A172 (cell line): ENCODE data around the gene RNF213. TPM values are rescaled to one million over a fixed set of nuclear protein-coding genes. Genes with fewer than 3 reads are reported as not detected.
"Not testable (repeated sequence)": the region's sequence is repeated elsewhere in the genome, so short reads cannot be mapped to it uniquely, and the experiment has no call there.

Source experiments
- DNase-seq: peaks from one replicate; pipeline ENCODE4 v3.0.0-alpha.2; 2015; ENCODE audit warnings: low spot score
- total RNA-seq: library from RNA; depleted of rRNA; stranded (reverse); fragments of >200 nt; shearing (Covaris generic); gene quantifications from 2 replicates; pipeline ENCODE4 v1.2.3, GENCODE V29; 2014

Gene RNF213
- total RNA-seq, 1 experiment from 2014 or later: 66.2 TPM

- DNase-seq: no peak
Measured at GRCh38 chr17:80389011-80389995, 128.7 kb downstream of the RNF213 start.

DNA sequence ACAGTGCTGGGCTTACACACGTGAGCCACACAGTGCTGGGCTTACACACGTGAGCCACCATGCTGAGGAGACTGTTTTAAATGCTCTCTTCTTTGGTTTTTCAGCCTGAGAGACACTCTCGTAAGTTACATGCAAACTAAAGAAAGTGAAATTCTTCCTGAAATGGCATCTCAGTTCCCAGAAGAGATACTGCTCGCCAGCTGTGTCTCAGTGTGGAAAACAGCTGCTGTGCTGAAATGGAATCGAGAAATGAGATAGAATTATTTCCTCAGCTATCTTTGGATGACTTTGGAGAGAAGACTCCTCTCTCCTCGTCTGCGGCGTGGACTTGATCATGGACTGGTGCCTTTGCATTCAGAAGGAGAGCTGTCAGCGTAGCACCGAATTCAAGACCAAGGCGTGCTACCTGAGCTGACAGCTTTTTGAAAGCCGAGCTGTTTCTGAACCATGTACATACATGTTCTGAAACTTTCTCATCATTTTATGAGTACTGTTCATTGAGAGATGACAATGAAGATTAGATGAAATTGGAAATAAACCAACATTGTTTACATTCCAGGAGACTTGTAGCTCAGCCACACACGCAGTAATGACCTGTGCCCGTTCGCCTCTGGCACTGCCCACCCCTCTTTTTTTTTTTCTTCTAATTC, 132.7 kb downstream of the RNF213 start:
- DNase-seq: no peak

GRCh38 chr17:80393961-80394360, 133.3 kb downstream of the RNF213 start:
- DNase-seq: no peak

DNA sequence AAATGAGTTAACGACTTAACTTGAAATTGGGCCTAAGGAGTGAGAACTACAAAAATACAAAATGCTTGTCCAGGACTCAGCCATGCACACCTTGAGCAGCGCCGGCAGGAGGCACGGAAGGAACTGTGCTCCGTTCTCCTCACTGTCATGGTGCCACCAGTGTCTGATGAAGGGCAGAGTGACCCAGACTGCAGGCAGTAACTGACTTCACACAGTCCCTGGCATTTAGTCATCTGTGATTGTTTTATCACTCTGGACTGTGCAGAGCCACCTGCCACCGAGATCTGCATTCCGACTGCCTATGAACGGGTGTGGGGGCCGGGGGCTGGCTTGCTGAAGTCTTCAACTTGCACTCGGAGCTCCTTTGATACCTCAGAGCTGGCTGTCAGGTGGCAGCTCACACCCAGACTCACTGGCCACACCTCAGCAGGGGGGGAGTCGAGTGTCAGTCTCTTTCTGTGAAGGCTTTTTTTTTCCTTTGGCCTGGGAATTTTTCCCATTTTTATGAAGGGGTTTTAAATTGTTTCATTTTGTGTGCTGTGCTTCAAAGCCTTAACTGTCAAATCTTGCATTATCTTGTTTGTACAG, 134.1 kb downstream of the RNF213 start:
- DNase-seq: no peak

- DNase-seq: no peak
Measured at GRCh38 chr17:80395402-80396151, 134.9 kb downstream of the RNF213 start.

- no peak for DNase-seq
Measured at GRCh38 chr17:80396157-80397033, 135.7 kb downstream of the RNF213 start.

DNA sequence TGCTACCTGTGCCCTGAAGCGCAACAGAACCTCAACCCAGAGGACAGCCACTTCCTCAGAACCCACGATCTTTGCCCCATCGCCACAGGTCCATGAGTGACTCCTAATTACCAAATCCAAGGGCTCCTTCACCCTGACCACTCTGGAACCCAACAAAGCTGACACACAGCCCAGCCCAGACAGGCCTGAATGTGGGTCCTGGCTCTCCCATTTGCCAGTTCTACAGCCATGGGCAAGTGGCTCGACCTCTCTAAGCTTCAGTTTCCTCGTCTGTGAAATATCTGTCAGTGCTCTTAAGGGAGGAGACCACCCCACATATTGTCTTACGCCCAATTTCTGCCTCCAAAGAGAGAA, 136.4 kb downstream of the RNF213 start:
- no peak for DNase-seq

GRCh38 chr17:80397686-80398085, 137.0 kb downstream of the RNF213 start:
- DNase-seq: no peak

DNA sequence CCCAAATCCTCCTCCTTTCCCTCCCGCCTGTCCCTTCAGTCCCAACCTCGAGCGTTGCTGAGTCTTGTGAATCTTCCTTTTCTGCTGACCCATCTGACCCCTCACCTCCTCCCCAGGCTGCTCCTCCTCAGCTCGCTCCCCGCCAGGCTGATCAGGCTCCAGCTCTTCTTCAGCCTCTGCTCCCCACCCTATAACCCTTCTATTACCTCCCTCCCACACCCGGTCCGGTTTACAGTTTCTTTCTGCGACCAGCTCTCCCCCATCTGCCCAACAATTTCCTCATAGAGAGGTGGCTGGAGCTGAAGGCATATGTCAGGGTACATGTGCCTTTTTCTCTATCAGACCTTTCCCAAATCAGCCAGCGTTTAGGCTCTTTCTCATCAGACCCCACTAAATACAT, 140.4 kb downstream of the RNF213 start:
- DNase-seq: not testable (repeated sequence)

- DNase-seq: not testable (repeated sequence)
Measured at GRCh38 chr17:80402102-80402501, 141.4 kb downstream of the RNF213 start.

DNA sequence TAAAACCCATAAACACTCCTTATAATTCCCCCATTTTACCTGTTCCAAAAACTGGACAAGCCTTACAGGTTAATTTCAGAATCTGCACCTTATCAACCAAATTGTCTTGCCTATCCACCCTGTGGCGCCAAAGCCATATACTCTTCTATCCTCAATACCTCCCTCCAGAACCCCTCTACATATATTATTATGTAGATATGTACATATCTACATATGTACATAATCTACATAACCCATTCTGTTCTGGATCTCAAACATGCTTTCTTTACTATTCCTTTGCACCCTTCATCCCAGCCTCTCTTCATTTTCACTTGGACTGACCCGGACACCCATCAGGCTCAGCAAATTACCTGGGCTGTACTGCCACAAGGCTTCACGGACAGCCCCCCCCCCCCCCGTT, 142.3 kb downstream of the RNF213 start:
- no peak for DNase-seq

DNA sequence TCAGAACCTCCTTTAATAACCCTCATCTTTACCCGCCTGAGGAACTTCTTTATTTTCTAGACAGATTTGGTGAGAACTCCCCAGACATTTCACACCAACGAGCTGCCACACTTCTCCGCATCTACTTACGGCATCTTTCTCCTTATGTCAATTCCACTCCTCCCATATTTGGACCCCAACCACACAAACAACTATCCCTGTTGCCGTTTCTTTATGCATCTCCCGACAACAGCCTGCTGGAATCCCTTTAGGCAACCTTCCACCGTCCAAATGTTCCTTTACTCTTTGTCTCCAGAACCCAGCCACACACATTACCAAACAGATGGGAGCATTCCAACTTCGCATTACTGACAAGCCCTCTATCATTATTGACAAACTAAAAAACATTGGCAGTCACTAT, 145.5 kb downstream of the RNF213 start:
- no peak for DNase-seq

DNA sequence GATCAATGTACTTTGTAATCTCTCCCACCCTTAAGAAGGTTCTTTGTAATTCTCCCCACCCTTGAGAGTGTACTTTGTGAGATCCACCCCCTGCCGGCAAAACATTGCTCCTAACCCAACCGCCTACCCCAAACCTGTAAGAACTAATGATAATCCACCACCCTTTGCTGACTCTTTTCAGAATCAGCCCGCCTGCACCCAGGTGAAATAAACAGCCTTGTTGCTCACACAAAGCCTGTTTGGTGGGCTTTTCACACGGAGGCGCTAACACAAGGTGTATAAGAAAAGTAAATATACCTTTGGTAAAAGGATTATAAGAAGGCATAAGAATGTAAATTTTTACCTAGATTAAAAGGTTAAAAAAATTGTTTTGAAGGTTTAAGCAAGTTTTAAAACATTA, 147.3 kb downstream of the RNF213 start:
- not testable (repeated sequence) for DNase-seq

GRCh38 chr17:80408872-80409271, 148.2 kb downstream of the RNF213 start:
- DNase-seq: peak; percentile 29

- DNase-seq: no peak
Measured at GRCh38 chr17:80409626-80410025, 149.0 kb downstream of the RNF213 start.

DNA sequence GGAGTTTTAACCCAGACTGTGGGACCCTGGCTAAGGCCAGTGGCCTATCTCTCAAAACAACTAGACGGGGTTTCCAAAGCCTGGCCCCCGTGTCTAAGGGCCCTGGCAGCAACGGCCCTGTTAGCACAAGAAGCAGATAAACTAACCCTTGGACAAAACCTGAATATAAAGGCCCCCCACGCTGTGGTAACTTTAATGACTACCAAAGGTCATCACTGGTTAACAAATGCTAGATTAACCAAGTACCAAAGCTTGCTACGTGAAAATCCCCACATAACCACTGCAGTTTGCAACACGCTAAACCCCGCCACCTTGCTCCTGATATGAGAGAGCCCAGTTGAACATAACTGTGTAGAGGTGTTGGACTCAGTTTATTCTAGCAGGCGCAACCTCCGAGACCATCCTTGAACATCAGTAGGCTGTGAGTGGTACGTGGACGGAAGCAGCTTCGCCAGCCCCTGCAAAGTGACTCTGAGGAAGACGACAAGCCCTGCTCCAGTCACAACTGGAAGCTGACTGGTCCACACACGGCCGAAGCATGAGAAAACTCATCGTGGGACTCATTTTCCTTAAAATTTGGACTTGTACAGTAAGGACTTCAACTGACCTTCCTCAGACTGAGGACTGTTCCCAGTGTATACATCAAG, 149.9 kb downstream of the RNF213 start:
- not testable (repeated sequence) for DNase-seq

- no peak for DNase-seq
Measured at GRCh38 chr17:80413771-80414507, 153.3 kb downstream of the RNF213 start.

- DNase-seq: no peak
Measured at GRCh38 chr17:80414508-80414802, 153.8 kb downstream of the RNF213 start.

DNA sequence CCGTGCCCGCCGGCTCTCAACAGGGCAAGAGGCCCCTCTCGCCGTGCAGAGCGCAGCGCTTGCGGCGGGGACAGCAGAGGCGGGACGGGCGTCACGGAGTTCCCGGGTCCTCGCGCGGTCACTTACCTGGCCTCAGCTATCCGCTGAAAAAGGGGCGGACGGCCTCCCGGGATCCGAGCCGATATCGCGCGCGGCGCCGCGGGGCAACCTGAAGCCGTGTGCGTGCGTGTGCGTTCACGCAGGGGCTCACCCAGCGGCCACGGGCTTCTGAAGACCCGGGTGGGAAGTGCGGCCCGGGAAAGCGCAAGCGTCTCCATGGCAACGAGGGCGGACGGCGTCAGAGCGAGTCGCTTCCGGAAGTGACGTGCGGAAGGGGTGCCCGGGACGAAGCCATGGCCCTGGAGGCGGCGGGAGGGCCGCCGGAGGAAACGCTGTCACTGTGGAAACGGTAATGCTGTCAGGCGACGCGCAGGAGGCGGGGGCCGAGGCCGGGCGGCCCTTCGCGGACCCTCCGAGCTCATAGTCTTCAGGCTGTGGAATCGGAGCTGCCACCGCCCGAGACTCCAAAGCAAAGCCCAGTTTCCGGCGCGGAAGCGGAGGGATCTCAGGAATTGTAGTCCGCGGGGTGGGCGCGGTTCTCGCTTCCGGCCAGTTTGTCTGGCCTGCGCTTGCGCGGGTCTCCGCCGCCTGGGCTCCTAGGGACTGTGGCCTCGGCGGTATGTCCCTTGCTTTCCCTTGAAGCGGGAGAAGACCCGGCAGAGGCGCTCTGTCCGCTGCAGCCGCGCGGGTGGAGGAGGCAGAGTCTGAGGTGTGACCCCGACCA, 154.4 kb downstream of the RNF213 start, which contains the start of gene ENDOV:
ENDOV (plus strand) TSS at position 365 of the 823 bp plus-strand sequence; CDS start at position 393, 28 bp downstream.
- DNase-seq: peak; percentile 90
